H9 (cell line): ENCODE results near the gene TNRC6C. TPM values are rescaled to one million over a fixed set of nuclear protein-coding genes. Genes with fewer than 3 reads are reported as not detected.

ENCODE experiments used
- DNase-seq: peaks from one replicate; pipeline ENCODE4 v3.0.0-alpha.2; 2017
- H2AFZ ChIP-seq: one replicate; pipeline ENCODE4 v1.6.1; 2013; ENCODE audit warnings: mild to moderate bottlenecking, low read length, control low read depth, moderate library complexity
- H2AK5ac ChIP-seq: 2 replicates; pipeline ENCODE4 v1.6.1; 2013; ENCODE audit warnings: low read length, control low read depth, mixed read lengths; ENCODE audit not compliant: insufficient read length
- H2BK120ac ChIP-seq: one replicate; pipeline ENCODE4 v1.6.1; 2013; ENCODE audit warnings: low read depth, mild to moderate bottlenecking, low read length, control low read depth, inconsistent platforms; ENCODE audit not compliant: poor library complexity, severe bottlenecking
- H2BK12ac ChIP-seq: 2 replicates; pipeline ENCODE4 v1.6.1; 2013; ENCODE audit warnings: low read length, control low read depth, mixed read lengths, low read depth; ENCODE audit not compliant: insufficient read length
- H2BK15ac ChIP-seq: 2 replicates; pipeline ENCODE4 v1.6.1; 2013; ENCODE audit warnings: low read depth, low read length, control low read depth
- H2BK20ac ChIP-seq: one replicate; pipeline ENCODE4 v1.6.1; 2013; ENCODE audit warnings: low read depth, mild to moderate bottlenecking, low read length, control low read depth, inconsistent platforms; ENCODE audit not compliant: poor library complexity, severe bottlenecking
- H2BK5ac ChIP-seq: 2 replicates; pipeline ENCODE4 v1.6.1; 2013; ENCODE audit warnings: low read length, control low read depth, mixed read lengths; ENCODE audit not compliant: insufficient read length
- H3K14ac ChIP-seq: 2 replicates; pipeline ENCODE4 v1.6.1; 2013; ENCODE audit warnings: low read length, control low read depth; ENCODE audit not compliant: insufficient read depth
- H3K18ac ChIP-seq: 2 replicates; pipeline ENCODE4 v1.6.1; 2013; ENCODE audit warnings: low read depth, mild to moderate bottlenecking, mixed read lengths, low read length, control low read depth; ENCODE audit not compliant: insufficient read length
- H3K23ac ChIP-seq: 2 replicates; pipeline ENCODE4 v1.6.1; 2013; ENCODE audit warnings: low read length, control low read depth, mixed read lengths, low read depth; ENCODE audit not compliant: insufficient read length
- H3K23me2 ChIP-seq: 2 replicates; pipeline ENCODE4 v1.6.1; 2013; ENCODE audit warnings: low read depth, mild to moderate bottlenecking, mixed read lengths, low read length, control low read depth; ENCODE audit not compliant: insufficient read length, poor library complexity, severe bottlenecking
- H3K27ac ChIP-seq: 2 replicates; pipeline ENCODE4 v1.5.1; 2013; ENCODE audit warnings: low read length, control low read depth, mixed read lengths, low read depth; ENCODE audit not compliant: insufficient read length
- H3K27me3 ChIP-seq: 2 replicates; pipeline ENCODE4 v1.6.1; 2013; ENCODE audit warnings: low read length, control low read depth, inconsistent platforms; ENCODE audit not compliant: insufficient read depth
- H3K4ac ChIP-seq: 2 replicates; pipeline ENCODE4 v1.6.1; 2013; ENCODE audit warnings: low read depth, mild to moderate bottlenecking, control low read depth, inconsistent platforms, low read length, moderate library complexity
- H3K4me1 ChIP-seq: 2 replicates; pipeline ENCODE4 v1.6.1; 2013; ENCODE audit warnings: low read length, control low read depth, inconsistent platforms; ENCODE audit not compliant: insufficient read depth
- H3K4me2 ChIP-seq: 2 replicates; pipeline ENCODE4 v1.6.1; 2013; ENCODE audit warnings: low read length, control low read depth, mixed read lengths; ENCODE audit not compliant: insufficient read length, insufficient read depth
- H3K56ac ChIP-seq: 2 replicates; pipeline ENCODE4 v1.6.1; 2013; ENCODE audit warnings: low read depth, mild to moderate bottlenecking, mixed read lengths, low read length, control low read depth; ENCODE audit not compliant: insufficient read length
- H3K79me1 ChIP-seq: 2 replicates; pipeline ENCODE4 v1.6.1; 2013; ENCODE audit warnings: low read depth, mild to moderate bottlenecking, moderate library complexity, low read length, control low read depth, inconsistent platforms; ENCODE audit not compliant: insufficient read depth, poor library complexity, severe bottlenecking
- H3K79me2 ChIP-seq: 2 replicates; pipeline ENCODE4 v1.6.1; 2013; ENCODE audit warnings: low read length, control low read depth, inconsistent platforms; ENCODE audit not compliant: insufficient read depth
- H3K9ac ChIP-seq: 2 replicates; pipeline ENCODE4 v1.6.1; 2013; ENCODE audit warnings: low read length, control low read depth, mixed read lengths; ENCODE audit not compliant: insufficient read length; ENCODE audit errors: extremely low read depth
- H3K9me3 ChIP-seq: one replicate; pipeline ENCODE4 v1.6.1; 2013; ENCODE audit warnings: low read depth, low read length, inconsistent platforms; ENCODE audit not compliant: control insufficient read depth
- H3T11ph ChIP-seq: one replicate; pipeline ENCODE4 v1.6.1; 2013; ENCODE audit warnings: mild to moderate bottlenecking, low read length, control low read depth, inconsistent platforms
- H4K20me1 ChIP-seq: one replicate; pipeline ENCODE4 v1.6.1; 2013; ENCODE audit not compliant: control insufficient read depth, insufficient read length, insufficient read depth
- H4K5ac ChIP-seq: 2 replicates; pipeline ENCODE4 v1.6.1; 2013; ENCODE audit warnings: low read depth, mild to moderate bottlenecking, mixed read lengths, low read length, control low read depth; ENCODE audit not compliant: insufficient read length
- H4K8ac ChIP-seq: replicated peaks from 2 replicates; pipeline ENCODE4 v1.6.1; 2013; ENCODE audit warnings: low read length, control low read depth, mixed read lengths, low read depth; ENCODE audit not compliant: insufficient read length
- H4K91ac ChIP-seq: 2 replicates; pipeline ENCODE4 v1.6.1; 2013; ENCODE audit warnings: low read depth, mild to moderate bottlenecking, moderate library complexity, mixed read lengths, low read length, control low read depth; ENCODE audit not compliant: insufficient read length
- H3K27ac Mint-ChIP-seq, 3 experiments: 2 replicates in 2 of 3; 3 replicates in 1 of 3; pipeline ENCODE4 v1.8.0; 2020 to 2021; ENCODE audit warnings: mixed read lengths in 3 of 3, mild to moderate bottlenecking in 1 of 3, moderate library complexity in 1 of 3
- H3K27me3 Mint-ChIP-seq: 2 replicates; pipeline ENCODE4 v1.8.0; 2021; ENCODE audit warnings: low read depth, mild to moderate bottlenecking, moderate library complexity, mixed read lengths
- H3K36me3 Mint-ChIP-seq, 3 experiments: 2 replicates in 2 of 3; 3 replicates in 1 of 3; pipeline ENCODE4 v1.8.0; 2020 to 2021; ENCODE audit warnings: low read depth in 3 of 3, mixed read lengths in 3 of 3; ENCODE audit not compliant: insufficient read depth in 1 of 3
- H3K4me1 Mint-ChIP-seq, 2 experiments: 2 replicates each; pipeline ENCODE4 v1.8.0; 2020; ENCODE audit warnings: mixed read lengths in 2 of 2
- H3K4me3 Mint-ChIP-seq, 2 experiments: 2 replicates in 1 of 2; 3 replicates in 1 of 2; pipeline ENCODE4 v1.8.0; 2020 to 2021; ENCODE audit warnings: mild to moderate bottlenecking in 2 of 2, mixed read lengths in 2 of 2, moderate library complexity in 1 of 2
- H3K9me3 Mint-ChIP-seq, 2 experiments: 2 replicates in 1 of 2; 3 replicates in 1 of 2; pipeline ENCODE4 v1.8.0; 2020; ENCODE audit warnings: mild to moderate bottlenecking in 2 of 2, mixed read lengths in 2 of 2, moderate library complexity in 1 of 2
- CTCF ChIP-seq: fragments of 200-600 bp; sonication (generic); conservative IDR thresholded peaks from 3 replicates; pipeline ENCODE4 v1.8.0; 2021; ENCODE audit warnings: antibody characterized with exemption, mild to moderate bottlenecking
- WGBS: extraction: QIAGEN DNeasy Blood & Tissue Kit; methylation state at CpG from one replicate; pipeline ENCODE4 v1.1.7; 2013; ENCODE audit warnings: missing lambda C conversion rate, low lambda C conversion rate, mixed read lengths; ENCODE audit not compliant: insufficient read length; ENCODE audit errors: extremely low coverage; 5-methylcytosine and 5-hydroxymethylcytosine counted together
- total RNA-seq: library from RNA; stranded (reverse); gene quantifications from 2 replicates; pipeline ENCODE4 v1.2.1, GENCODE V29; 2021

The TNRC6C gene
- total RNA-seq, 1 experiment from 2014 or later: 24.7 TPM

GRCh38 chr17:78146471-78146869, 188.0 kb downstream of the TNRC6C start:
- no peaks in the 10 kb centered on the region for H4K20me1 ChIP-seq
- H4K8ac ChIP-seq: no peak overlapping the region
- no peaks in the 10 kb centered on the region for H3K9me3 ChIP-seq
- no peak overlapping the region for H3K56ac ChIP-seq
- Mint-ChIP-seq H3K36me3 (no peaks in the 10 kb centered on the region), H3K4me1 (peaks cover 3 to 9% of the 10 kb centered on the region in 2 experiments; a peak in 3 of 4 replicates), H3K27ac (0 out of 7 replicates have a peak overlapping the region, but pooled peaks of 1 of the 3 experiments have one; percentile 8), H3K27me3 (peaks cover 2% of the 10 kb centered on the region; the same call in 1 of the 2 replicates), H3K9me3 (no peaks in the 10 kb centered on the region), H3K4me3 (no peak overlapping the region)
- no peak overlapping the region for H2BK15ac ChIP-seq
- no peak overlapping the region for H2BK5ac ChIP-seq
- no peak overlapping the region for H3K4ac ChIP-seq
- no peak overlapping the region for H3K23ac ChIP-seq
- H3T11ph ChIP-seq: no peak overlapping the region
- no peak overlapping the region for H4K91ac ChIP-seq
- H4K5ac ChIP-seq: no peak overlapping the region
- no peaks in the 10 kb centered on the region for H3K4me1 ChIP-seq
- H2AK5ac ChIP-seq: no peak overlapping the region
- no peaks in the 10 kb centered on the region for H3K79me1 ChIP-seq
- H3K27ac ChIP-seq: no peak overlapping the region
- H2BK20ac ChIP-seq: no peak overlapping the region
- H3K4me2 ChIP-seq: no peak overlapping the region
- H2BK12ac ChIP-seq: no peak overlapping the region
- no peaks in the 10 kb centered on the region for H3K23me2 ChIP-seq
- WGBS: no CpG with 5 or more reads among the region's 7 CpGs
- H3K14ac ChIP-seq: no peak overlapping the region; the same call in 1 of the 2 replicates
- no peak overlapping the region for H3K18ac ChIP-seq
- TF ChIP-seq CTCF: no peak
- no peaks in the 10 kb centered on the region for H3K79me2 ChIP-seq
- H2AFZ ChIP-seq: no peak overlapping the region
- DNase-seq: no peak
- no peak overlapping the region for H3K9ac ChIP-seq
- no peak overlapping the region for H2BK120ac ChIP-seq
- no peaks in the 10 kb centered on the region for H3K27me3 ChIP-seq
